NB4 (cell line): ENCODE measurements around the gene NPAS2.

Experiments
- MYC ChIP-seq: IDR thresholded peaks from 2 replicates; pipeline ENCODE4 v1.6.1; 2011; ENCODE audit warnings: low read depth, low read length
- TF ChIP-seq, protein P1 (sequence below): IDR thresholded peaks from one replicate; pipeline ENCODE4 v1.5.1; 2012; ENCODE audit warnings: low read depth, low read length
- TF ChIP-seq, protein P2 (sequence below): IDR thresholded peaks from 2 replicates; pipeline ENCODE4 v1.6.1; 2011; ENCODE audit warnings: low read depth, low read length

DNA sequence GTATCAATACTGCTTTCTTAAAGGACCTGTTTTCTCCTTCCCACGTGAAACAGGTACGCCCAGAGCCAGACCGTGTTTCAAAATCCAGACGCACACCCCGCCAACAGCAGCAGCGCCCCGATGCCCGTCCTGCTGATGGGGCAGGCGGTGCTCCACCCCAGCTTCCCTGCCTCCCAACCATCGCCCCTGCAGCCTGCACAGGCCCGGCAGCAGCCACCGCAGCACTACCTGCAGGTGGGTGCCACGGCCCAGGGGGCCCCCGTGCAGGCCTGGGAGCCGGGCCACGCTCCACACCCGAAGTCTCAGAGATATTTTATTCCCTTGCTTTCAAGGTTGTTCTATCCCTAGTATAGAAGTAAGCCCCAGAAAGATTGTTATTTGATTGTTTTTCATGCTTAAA, 173.4 kb downstream of the NPAS2 start:
- TF ChIP-seq, protein P1, sequence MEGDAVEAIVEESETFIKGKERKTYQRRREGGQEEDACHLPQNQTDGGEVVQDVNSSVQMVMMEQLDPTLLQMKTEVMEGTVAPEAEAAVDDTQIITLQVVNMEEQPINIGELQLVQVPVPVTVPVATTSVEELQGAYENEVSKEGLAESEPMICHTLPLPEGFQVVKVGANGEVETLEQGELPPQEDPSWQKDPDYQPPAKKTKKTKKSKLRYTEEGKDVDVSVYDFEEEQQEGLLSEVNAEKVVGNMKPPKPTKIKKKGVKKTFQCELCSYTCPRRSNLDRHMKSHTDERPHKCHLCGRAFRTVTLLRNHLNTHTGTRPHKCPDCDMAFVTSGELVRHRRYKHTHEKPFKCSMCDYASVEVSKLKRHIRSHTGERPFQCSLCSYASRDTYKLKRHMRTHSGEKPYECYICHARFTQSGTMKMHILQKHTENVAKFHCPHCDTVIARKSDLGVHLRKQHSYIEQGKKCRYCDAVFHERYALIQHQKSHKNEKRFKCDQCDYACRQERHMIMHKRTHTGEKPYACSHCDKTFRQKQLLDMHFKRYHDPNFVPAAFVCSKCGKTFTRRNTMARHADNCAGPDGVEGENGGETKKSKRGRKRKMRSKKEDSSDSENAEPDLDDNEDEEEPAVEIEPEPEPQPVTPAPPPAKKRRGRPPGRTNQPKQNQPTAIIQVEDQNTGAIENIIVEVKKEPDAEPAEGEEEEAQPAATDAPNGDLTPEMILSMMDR: no peak
- TF ChIP-seq MYC: no peak
- TF ChIP-seq, protein P2, sequence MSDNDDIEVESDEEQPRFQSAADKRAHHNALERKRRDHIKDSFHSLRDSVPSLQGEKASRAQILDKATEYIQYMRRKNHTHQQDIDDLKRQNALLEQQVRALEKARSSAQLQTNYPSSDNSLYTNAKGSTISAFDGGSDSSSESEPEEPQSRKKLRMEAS: no peak
